Activated CD8-positive, alpha-beta memory T cell treated with anti-CD3 and anti-CD28 coated beads for 4 hours (primary cell): ENCODE data around the gene LAX1.
"Not testable (repeated sequence)": the region's sequence is repeated elsewhere in the genome, so short reads cannot be mapped to it uniquely, and the experiment has no call there.

Experiments
- DNase-seq, 2 donors: peaks; one replicate each; pipeline ENCODE4 v3.0.0-alpha.2; 2020; ENCODE audit warnings: low read depth in 2 of 2

Gene LAX1, protein sequence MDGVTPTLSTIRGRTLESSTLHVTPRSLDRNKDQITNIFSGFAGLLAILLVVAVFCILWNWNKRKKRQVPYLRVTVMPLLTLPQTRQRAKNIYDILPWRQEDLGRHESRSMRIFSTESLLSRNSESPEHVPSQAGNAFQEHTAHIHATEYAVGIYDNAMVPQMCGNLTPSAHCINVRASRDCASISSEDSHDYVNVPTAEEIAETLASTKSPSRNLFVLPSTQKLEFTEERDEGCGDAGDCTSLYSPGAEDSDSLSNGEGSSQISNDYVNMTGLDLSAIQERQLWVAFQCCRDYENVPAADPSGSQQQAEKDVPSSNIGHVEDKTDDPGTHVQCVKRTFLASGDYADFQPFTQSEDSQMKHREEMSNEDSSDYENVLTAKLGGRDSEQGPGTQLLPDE

DNA sequence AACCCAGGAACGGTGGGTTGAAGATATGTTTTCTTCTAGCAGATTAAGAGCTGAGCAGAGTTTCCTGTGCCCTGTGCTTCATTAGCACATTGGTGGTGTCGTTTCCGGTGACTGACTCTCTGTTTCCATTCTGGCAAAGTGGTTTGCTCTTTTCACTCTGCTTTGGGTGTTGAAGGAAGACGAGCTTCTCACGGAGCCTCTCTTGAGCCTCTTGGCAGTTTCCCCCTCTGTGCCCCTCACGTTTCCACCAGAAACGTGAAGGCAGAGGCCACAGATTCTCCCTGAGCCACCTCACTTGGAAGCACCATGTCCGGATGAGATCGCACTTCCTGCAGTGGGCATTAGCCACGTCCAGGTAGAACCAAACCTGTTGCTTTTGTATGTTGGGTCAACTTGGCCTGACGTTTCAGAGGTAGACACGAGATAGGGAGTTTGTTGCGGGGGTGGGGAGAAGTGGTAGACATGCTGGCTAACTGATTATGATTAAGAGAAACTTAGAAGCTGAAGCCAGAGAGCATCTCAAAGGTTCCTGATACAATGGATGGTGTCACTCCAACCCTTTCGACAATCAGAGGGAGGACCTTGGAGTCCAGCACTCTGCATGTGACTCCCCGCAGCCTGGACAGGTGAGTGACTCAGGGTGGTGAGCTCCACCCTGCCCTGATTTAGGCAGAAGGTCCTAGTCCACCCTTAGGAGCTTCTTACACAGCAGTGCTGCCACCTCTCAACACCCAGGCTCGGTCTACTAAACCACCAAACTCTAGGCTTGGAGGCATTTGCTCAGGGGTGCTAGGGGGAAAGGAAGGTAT lies at the start of gene LAX1:
Gene LAX1 (plus strand): TSS at position 155 of the 809 bp plus-strand sequence. CDS start 383 bp downstream, at position 538.
- DNase-seq: peak; percentile 67 to 79

DNA sequence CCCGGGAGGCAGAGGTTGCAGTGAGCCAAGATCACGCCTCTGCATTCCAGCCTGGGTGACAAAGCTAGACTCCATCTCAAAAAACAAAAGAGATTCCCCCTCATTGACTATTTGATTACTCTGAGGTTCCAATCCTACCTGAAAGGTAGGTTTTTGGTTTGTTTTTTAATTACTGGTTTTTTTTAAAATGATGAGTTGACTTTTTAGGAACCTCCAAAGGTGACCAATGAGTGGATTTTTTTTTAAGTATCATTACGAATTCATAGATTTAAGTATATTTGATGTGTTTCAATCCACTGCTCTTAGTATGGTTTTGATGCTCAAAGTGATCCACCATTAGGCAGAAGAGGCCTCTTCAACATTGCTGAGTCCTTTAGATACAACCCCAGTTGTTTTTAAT lies 47.9 kb upstream of the LAX1 start:
- no peak for DNase-seq

DNA sequence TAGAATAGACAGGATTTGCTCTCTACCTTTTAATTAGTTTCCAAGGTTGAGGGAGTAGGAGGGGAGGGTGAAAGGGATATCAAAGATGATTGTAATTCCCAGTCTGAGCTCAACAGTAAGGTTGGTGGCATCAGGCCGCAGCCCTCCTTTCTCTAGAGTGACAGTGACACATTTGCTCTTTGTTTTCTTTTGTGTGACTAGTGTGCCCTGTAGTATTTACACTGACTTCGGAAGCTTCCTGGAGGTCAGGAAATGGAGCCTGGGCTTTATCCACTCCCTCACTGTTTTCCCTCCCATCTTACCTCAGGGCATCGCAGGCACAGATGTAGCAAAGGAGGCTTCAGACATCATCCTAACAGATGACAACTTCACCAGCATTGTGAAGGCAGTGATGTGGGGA lies 44.7 kb upstream of the LAX1 start:
- no peak for DNase-seq

DNA sequence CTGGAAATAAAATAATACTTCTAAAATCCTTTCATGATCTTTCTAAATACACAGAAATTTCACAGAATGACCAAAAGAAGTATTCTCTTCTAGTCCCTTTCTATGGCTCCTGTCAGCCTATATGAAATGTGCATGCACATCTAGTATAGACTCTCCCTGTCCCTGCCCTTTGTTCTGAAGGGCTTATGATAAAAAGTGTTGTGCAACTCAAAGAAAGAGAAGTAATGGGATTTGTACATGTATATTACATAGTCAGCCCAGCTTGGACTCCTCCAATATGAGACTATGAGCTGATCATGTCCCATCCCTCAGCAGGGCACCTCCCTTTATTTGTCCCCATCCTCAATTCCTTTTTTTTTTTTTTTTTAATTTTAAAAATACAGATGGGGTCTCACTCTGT lies 42.1 kb upstream of the LAX1 start:
- no peak for DNase-seq

DNA sequence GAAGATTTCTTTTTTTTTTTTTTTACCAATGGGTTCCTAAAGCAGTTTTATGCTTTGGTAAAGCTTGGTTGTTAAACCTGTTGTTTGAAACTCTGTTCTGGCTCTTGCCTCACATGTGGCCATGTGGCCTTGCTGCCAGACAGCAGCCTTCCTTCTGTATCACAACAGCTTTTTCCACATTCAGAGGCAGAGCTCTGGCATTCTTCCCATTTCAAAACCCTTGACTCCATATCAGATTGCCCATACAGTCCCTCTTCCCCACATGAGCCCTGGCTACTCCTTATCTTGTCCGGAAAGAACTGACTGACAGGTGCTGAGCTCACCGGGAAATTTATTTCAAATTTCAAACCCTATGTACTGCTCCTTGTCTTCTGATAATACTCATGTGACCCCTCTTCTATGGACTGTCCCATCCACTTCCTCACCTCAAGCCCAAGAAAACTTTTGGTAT lies 38.5 kb upstream of the LAX1 start:
- no peak for DNase-seq

DNA sequence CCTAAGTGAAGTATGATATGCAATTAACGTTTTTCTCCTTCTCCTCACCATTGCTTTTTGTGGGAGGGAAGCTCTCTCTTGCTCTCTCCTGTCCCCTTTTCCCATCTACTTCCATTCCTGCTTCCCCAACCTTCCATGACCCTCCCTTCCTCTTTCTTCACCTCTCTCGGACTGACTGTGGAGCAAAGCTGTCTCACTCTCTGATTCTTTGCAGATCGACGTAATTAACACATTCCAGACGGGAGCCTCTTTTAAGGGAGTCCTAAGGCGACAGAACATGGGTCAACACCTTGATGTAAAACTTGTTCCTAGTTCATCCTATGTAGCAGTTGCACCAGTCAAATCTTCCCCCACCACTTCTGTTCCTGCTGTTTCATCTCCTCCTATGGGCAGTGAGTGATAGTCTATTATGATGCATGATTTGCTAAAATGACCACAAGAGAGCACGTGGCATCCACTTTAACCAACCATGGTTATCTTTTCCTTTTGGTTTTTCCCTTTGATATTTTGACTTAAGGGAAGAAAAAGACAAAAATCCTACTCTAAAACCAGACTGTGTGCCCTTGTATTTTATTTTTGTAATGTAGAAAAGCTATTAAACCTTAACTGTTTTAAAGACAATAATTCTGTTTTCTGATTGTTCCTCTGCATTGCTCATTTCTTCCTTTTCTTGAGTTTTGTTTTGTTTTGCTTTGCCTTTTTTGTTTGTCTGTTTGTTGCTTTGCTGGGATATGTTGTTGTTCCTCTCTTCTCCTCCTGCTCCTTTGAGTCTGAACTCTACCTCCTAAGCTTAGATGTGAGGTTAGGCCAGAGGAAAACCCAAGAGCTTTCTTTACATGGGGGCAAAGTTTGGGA lies 31.7 kb upstream of the LAX1 start:
- no peak for DNase-seq

DNA sequence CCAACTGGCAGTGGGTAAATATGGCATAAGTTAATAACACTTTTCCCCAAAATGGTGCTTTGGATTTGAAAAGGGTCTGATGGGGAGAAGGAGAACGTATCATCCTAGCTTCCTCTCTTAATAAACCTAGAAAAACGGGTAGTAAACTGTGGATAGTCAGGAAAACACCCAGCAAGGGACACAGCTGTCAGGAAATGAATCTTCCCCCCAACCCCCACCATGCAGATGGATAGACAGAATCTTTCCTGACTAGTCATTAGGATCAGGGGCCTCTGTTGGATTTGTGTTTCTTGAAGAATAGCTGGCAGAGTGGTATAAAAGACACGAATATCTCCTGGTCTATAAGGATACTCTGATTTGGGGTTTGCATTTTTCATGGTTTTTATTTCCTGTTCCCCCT lies 22.5 kb upstream of the LAX1 start:
- DNase-seq: no peak

DNA sequence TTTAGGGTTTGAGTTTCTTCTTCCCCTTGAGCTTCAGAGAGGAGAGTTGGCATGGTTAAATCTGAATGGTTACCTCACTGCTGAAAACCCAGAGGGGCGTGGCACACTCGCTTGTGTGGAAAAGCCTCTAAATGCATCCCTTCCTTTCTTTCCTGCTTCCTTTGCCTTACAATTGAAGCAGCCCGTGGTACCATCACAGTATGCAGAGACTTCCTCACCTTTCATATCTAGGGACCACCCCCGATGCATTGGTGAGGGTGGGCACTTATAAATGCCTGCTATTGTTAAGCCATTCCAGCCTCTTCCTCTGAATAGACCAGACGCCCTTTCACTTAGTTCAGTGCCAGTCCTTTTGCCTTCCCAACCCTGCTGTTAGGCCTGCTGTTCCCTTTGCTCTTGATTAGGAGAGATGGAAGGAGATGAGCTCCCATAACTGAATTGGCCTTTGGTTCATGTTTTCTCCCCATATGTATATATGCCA lies 21.9 kb upstream of the LAX1 start:
- DNase-seq: no peak

DNA sequence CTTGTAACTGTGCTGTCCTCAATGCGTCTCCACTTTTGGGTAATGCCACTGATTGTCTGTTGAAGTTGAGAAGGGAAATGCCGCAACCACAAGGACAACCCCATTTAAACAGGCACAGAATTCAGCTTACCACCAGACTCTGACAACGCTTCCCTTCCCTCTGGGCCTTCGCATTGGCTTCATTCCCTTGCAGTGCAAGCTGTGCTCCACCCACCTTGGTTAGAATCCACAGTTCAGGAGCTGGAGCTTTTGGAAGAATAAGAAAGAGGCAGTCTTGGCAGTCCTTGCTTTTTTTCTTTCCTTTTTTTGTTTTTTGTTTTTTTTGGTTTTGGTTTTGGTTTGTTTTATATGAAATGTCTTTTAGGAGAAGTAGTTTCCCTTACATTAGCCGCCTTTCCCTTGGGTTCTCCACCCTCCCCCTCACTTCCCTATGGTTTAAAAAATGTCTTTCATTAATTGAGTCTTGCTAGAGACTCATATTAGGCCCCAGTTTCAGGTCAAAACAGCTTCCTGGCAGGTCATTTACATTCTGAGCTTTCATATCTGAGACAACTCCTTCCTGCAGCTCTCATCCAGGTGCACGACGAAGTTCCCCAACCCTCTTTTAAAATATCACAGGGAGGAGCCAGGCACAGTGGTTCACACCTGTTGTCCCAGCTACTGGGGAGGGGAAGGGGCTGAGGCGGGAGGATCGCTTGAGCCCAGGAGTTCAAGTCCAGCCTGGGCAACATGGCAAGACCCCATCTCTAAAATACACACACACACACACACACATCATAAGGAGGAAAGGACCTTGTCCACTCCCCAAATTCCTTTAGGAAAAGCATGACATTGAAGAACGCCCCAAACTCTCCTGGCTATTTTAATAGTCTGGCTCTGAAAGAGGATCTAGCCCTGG lies 20.7 kb upstream of the LAX1 start:
- no peak for DNase-seq

DNA sequence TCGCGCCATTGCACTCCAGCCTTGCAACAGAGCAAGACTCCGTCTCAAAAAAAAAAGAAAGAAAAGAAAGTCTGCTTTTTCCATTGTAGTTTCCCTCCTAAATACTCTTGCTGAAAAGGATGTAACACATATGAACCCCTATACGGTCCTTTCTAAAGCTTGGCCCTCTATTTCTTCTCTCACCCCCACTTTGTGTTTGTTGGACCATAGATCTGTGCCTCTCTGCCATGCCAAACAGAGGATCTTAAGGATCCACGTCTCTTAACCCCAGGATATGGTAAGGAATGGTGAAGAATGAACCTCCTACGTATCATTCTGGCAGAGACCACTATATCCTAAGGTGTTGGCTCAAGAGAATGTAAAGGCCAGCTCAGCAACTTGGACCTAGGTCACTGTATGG lies 18.7 kb upstream of the LAX1 start:
- no peak for DNase-seq

DNA sequence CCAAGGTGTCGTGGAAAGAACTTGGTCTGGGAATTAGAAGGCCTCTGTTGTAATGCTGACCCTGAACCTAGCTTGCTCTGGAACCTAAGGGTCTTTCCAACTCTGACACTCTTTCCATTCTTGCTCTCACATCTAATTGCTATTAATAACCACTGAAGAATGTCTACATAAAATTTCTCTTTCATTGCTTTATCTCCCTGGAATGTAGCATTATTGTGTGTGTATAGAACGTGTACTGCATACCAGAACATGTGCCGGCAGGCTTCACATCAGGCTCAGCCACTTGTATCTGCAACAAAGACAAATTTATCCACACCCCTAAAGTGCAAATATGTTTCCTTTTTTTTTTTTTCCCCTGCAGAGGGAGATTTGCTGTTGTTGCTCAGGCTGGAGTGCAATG lies 13.9 kb upstream of the LAX1 start:
- DNase-seq: no peak

DNA sequence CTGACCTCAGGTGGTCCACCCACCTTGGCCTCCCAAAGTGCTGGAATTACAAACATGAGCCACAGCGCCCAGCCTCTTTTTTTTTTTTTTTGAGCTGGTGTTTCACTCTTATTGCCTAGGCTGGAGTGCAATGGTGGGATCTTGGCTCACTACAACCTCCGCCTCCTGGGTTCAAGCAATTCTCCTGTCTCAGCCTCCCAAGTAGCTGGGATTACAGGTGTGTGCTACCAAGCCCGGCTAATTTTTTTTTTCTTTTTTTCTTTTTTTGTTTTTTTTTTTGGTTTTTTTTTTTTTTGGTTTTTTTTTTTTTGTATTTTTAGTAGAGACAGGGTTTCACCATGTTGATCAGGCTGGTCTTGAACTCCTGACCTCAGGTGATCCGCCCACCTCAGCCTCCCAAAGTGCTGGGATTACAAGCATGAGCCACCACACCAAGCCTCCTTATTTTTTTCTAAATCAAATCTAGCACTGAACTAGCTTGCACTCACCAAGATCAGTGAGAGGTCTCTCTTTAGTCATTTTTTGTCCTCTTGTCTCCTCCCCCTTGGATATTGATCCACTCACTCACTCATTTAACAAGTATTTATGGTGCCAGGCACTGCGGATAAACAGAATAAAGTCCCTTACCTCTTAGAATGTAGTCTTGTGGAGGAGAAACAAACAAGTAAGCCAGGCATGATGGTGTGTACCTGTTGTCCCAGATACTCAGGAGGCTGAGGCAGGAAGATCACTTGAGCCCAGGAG lies 13.2 kb upstream of the LAX1 start:
- DNase-seq: not testable (repeated sequence)

DNA sequence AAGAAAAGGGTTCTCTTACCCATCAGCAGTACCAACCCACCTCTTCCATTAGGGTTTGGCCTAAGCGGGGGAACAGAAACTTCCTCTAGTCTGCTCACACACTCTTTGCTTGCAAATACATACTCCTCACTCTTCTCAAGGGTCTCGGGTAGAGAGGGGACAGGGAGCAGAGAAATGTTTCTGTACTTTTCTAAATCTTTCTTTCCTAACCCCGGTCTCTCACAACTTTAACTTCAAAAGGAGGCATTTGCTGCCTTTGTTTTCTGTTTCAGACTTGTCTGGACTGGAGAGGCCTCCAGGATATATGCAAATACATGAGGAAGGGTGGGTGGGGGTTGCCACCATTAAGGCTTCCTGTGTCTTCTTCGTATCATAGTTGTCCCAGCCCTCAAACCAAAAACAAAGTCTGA lies 10.5 kb upstream of the LAX1 start:
- DNase-seq: no peak

DNA sequence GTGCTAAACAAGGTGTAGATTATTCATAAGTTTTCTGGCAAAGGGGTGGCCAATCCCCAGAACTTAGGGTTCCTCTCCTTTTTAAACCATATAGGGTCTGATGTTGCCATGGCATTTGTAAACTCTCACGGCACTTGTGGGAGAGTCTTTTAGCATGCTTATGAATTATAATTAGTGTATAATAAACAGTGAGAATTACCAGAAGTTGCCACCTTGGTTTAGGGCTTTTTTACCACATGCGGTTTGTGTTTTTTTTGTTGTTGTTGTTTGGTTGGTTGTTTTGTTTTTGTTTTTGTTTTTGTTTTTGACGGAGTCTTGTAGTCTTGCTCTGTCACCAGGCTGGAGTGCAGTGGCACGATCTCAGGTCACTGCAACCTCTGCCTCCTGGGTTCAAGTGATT lies 8.9 kb upstream of the LAX1 start:
- DNase-seq: no peak

DNA sequence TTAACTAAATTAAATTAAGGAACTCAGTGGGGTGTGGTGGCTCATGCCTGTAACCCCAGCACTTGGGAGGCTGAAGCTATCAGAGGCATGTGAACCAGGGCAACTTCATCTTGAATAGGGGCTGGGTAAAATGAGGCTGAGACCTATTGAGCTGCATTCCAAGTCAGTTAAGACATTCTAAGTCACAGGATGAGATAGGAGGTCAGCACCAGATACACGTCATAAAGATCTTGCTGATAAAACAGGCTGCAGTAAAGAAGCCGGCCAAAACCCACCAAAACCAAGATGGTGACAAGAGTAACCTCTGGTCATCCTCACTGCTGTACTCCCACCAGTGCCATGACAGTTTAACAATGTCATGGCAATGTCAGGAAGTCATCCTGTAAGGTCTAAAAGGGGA lies 6.2 kb upstream of the LAX1 start:
- DNase-seq: not testable (repeated sequence)

DNA sequence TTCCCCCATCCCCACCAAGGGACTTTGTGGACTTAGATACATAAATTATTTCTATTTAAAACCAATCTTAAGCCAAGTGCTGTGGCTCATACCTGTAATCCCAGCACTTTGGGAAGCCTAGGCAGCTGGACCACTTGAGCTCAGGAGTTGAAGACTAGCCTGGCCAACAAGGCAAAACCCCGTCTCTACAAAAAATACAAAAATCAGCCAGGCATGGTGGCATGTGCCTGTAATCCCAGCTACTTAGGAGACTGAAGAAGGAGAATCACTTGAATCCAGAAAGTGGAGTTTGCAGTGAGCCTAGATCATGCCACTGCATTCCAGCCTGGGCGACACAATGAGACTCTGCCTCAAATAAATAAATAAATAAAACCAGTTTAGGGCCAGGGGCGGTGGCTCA lies 4.5 kb upstream of the LAX1 start:
- DNase-seq: no peak

DNA sequence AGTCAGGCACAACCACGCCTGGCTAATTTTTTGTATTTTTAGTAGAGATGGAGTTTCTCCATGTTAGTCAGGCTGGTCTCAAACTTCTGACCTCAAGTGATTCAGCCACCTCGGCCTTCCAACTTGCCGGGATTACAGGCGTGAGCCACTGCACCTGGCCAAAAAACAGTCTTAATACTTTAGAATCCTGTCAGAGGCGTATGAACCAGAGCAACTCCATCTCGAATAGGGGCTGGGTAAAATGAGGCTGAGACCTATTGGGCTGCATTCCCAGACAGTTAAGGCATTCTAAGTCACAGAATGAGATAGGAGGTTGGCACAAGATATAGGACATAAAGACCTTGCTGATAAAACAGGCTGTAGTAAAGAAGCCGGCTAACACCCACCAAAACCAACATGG lies 3.0 kb upstream of the LAX1 start:
- not testable (repeated sequence) for DNase-seq

DNA sequence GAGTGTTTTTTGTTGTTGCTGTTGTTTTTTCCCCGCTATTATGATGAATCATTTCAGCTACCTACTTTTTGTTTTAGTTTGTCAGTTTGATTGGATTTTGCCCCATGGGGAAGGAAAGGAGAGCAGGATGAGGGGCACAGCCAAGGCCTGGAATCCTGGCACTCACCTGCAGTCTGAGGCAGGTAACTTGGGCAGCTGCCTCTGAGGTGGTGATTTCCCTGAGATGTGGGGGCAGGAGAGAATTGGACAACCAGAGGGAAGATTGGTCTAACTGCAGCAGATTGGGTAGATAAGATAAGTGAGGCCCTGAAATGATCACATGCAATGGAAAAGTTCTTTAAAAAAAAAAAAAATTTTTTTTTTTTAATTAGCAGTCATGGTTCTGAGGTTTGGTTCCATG lies 1.5 kb upstream of the LAX1 start:
- no peak for DNase-seq

DNA sequence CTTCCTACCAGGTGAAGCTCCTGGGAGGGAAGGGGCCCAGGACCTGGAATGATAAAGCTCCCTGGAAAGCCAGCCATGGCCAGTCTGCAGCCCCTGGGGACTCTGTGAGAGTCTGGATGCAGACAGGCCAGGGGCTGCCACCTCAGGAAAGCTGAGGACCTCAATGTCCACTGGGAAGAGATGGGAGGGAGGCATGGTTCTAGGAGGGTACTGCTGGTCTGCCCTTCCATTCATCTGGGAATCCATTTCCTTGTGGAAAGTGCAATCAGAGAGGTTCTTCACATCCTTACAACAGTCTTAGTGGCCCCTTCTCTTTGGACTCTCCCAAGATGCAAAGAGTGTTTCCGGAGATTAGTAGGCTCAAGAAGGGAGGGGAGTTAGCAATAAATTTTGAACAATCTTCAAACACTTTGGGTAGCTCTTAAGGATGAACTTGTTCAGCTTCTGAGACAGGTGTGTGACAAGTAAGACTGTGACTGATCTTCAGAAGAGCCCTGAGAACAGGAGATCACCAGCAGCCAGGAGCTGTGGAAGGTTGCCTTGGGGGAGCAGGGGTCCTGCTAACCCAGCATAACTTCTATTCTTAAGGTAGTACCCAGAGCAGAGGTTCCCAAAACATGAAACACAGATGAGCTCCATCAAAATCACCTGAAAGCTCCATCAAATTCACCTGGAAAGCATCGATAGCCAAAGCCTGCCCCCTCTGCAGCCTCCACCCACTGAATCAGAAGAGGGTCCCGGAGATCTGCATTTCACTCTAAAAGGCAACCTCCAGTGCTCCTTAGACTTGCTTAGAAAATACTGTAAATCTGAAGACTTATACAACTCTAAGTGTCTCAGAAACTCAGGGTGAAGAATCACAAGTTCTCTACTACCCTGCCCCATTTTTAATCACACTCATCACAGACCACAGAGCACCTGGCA lies 616 bp upstream of the LAX1 start:
- DNase-seq: no peak
